C4-2B (cell line): ENCODE data around the gene AAK1.

Experiments
- CTCF ChIP-seq: fragments of 450-650 bp; conservative IDR thresholded peaks from 2 replicates; pipeline ENCODE4 v1.5.1; 2017; ENCODE audit warnings: mild to moderate bottlenecking
- ZFX ChIP-seq: fragments of 450-650 bp; IDR thresholded peaks from 2 replicates; pipeline ENCODE4 v1.6.1; 2017

DNA sequence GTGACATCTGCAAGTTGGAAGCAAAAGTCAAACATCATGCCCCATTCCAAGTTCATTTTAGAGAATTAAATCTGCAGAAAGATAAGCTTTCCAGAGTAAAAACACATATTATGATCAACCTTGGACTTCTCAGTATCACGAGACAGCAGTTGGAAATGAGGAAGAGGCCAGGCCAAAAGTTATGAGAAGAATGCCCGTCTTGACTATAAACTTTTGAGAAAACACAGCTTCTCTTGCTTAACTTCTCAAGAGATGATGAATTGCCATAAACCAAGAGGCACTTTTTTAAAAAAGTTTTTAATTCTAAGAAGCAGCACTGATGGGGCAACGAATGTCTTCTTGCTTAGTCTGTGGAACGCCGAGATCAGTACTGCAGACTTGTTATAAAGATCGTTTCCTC lies 153.7 kb downstream of the AAK1 start:
- TF ChIP-seq CTCF (no peak), ZFX (no peak)
